Panc1 (cell line): ENCODE results near the gene ARHGAP32.

Experiments used
- POLR2AphosphoS5 ChIP-seq: IDR thresholded peaks from 2 replicates; pipeline ENCODE4 v1.6.1; 2012; ENCODE audit warnings: mild to moderate bottlenecking, low read depth, low read length, moderate library complexity
- TCF7L2 ChIP-seq: IDR thresholded peaks from 2 replicates; pipeline ENCODE4 v1.6.1; 2011; ENCODE audit warnings: mild to moderate bottlenecking, low read depth, low read length, inconsistent platforms
- TF ChIP-seq, protein P1 (sequence below): fragments of 450-650 bp; IDR thresholded peaks from 2 replicates; pipeline ENCODE4 v1.5.1; 2017; ENCODE audit warnings: mild to moderate bottlenecking
- TF ChIP-seq, protein P2 (sequence below), 2 experiments: IDR thresholded peaks; 2 replicates each; pipeline ENCODE4 v1.6.1; 2011 to 2012; ENCODE audit warnings: low read depth in 2 of 2, control low read depth in 1 of 2, low read length in 1 of 2, mild to moderate bottlenecking in 1 of 2, moderate library complexity in 1 of 2; ENCODE audit not compliant: insufficient read depth in 1 of 2

GRCh38 chr11:129144256-129144655, 47.9 kb downstream of the ARHGAP32 start:
- TF ChIP-seq, protein P1, sequence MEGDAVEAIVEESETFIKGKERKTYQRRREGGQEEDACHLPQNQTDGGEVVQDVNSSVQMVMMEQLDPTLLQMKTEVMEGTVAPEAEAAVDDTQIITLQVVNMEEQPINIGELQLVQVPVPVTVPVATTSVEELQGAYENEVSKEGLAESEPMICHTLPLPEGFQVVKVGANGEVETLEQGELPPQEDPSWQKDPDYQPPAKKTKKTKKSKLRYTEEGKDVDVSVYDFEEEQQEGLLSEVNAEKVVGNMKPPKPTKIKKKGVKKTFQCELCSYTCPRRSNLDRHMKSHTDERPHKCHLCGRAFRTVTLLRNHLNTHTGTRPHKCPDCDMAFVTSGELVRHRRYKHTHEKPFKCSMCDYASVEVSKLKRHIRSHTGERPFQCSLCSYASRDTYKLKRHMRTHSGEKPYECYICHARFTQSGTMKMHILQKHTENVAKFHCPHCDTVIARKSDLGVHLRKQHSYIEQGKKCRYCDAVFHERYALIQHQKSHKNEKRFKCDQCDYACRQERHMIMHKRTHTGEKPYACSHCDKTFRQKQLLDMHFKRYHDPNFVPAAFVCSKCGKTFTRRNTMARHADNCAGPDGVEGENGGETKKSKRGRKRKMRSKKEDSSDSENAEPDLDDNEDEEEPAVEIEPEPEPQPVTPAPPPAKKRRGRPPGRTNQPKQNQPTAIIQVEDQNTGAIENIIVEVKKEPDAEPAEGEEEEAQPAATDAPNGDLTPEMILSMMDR = no peak
- TF ChIP-seq TCF7L2 (no peak), POLR2AphosphoS5 (no peak)
- TF ChIP-seq, protein P2, sequence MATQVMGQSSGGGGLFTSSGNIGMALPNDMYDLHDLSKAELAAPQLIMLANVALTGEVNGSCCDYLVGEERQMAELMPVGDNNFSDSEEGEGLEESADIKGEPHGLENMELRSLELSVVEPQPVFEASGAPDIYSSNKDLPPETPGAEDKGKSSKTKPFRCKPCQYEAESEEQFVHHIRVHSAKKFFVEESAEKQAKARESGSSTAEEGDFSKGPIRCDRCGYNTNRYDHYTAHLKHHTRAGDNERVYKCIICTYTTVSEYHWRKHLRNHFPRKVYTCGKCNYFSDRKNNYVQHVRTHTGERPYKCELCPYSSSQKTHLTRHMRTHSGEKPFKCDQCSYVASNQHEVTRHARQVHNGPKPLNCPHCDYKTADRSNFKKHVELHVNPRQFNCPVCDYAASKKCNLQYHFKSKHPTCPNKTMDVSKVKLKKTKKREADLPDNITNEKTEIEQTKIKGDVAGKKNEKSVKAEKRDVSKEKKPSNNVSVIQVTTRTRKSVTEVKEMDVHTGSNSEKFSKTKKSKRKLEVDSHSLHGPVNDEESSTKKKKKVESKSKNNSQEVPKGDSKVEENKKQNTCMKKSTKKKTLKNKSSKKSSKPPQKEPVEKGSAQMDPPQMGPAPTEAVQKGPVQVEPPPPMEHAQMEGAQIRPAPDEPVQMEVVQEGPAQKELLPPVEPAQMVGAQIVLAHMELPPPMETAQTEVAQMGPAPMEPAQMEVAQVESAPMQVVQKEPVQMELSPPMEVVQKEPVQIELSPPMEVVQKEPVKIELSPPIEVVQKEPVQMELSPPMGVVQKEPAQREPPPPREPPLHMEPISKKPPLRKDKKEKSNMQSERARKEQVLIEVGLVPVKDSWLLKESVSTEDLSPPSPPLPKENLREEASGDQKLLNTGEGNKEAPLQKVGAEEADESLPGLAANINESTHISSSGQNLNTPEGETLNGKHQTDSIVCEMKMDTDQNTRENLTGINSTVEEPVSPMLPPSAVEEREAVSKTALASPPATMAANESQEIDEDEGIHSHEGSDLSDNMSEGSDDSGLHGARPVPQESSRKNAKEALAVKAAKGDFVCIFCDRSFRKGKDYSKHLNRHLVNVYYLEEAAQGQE (IDR thresholded peaks at IDR 0.05; ENCODE audit: insufficient read depth in 1 of 2, low read depth in 2 of 2, low read length in 1 of 2) = no peak
